ACC112 (cell line): ENCODE data around the gene DNAJC16.

Source experiments
- H2AFZ ChIP-seq: fragments of 200-600 bp; sonication (generic); one replicate; pipeline ENCODE4 v1.6.0; 2017; ENCODE audit warnings: antibody characterized with exemption, low read length; ENCODE audit not compliant: unreplicated experiment
- H3K27ac ChIP-seq: fragments of 200-600 bp; sonication (generic); 2 replicates; pipeline ENCODE4 v1.5.1; 2014; ENCODE audit warnings: low read depth, mild to moderate bottlenecking, antibody characterized with exemption, low read length, moderate library complexity
- H3K27me3 ChIP-seq: fragments of 200-600 bp; sonication (generic); 2 replicates; pipeline ENCODE4 v1.6.1; 2014; ENCODE audit warnings: mild to moderate bottlenecking, antibody characterized with exemption, low read length, moderate library complexity, mixed read lengths; ENCODE audit not compliant: insufficient read depth
- H3K36me3 ChIP-seq: fragments of 200-600 bp; sonication (generic); 2 replicates; pipeline ENCODE4 v1.6.1; 2016; ENCODE audit warnings: mild to moderate bottlenecking, antibody characterized with exemption, low read length, moderate library complexity, mixed read lengths; ENCODE audit not compliant: insufficient read depth
- H3K4me1 ChIP-seq: fragments of 200-600 bp; sonication (generic); one replicate; pipeline ENCODE4 v1.6.1; 2016; ENCODE audit warnings: low read length, mixed read lengths; ENCODE audit not compliant: insufficient read depth, unreplicated experiment, control insufficient read depth
- H3K4me3 ChIP-seq: fragments of 200-600 bp; sonication (generic); 2 replicates; pipeline ENCODE4 v1.5.1; 2014; ENCODE audit warnings: mild to moderate bottlenecking, low read depth, low read length
- H3K79me2 ChIP-seq: fragments of 200-600 bp; sonication (generic); one replicate; pipeline ENCODE4 v1.6.0; 2016; ENCODE audit warnings: low read length; ENCODE audit not compliant: control insufficient read depth, unreplicated experiment, insufficient read depth

DNAJC16 gene

DNA sequence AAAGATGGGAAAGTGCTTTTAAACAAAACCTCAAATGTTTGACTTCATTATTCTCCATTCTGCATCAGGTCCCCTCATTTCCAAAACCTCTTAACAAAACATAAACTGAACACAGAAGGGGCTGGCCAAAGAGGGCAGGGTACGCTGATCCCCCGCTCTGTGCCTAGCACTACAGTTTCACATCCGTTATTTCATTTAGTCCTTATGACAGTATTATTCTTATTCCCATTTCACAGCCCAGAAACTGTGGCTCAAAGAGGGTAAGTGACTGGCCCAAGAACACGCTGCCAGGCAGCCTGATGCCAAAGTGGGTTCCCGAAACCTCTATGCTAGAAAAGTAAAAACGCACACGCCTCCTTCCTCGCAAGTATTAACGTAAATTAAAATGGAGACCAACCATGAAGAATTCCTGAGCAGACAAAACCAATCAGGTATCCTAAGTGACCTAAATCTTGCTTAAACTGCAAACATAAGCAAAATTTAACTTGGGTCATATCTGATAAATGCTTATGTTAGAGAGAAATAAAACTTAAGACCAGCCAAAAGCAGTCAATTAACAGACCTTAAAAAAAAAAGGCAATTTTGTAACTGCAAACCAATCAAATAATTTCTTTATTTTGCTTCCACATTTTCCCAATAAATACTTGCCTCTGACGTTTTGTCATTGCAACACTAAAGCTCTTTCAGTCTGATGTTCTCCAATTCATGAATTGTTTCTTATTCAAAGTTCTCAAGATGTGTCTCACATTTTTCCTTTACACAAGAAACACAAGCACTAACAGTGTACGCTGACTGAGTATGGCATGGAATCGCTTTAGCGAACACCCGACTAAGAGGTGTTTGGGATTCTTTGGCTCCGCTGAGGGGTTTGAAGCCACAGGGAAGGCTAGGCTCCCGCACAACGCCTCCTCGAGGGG is 3.3 kb upstream of the DNAJC16 start:
- H3K27me3 ChIP-seq = no peaks in the 10 kb centered on the region
- H3K4me1 ChIP-seq = peaks cover 17% of the 10 kb centered on the region
- H3K79me2 ChIP-seq = peaks cover 15% of the 10 kb centered on the region
- H2AFZ ChIP-seq = peak overlapping the region; percentile 87
- H3K36me3 ChIP-seq = no peaks in the 10 kb centered on the region
- H3K27ac ChIP-seq = peak overlapping the region; percentile 99
- peak overlapping the region; percentile 88 for H3K4me3 ChIP-seq

GRCh38 chr1:15524021-15524282 is 2.7 kb upstream of the DNAJC16 start, which contains the start of gene CASP9:
Gene CASP9, minus strand, starts transcription at chr1:15524215. Its CDS starts 15 bp downstream, at chr1:15524200.
- H3K4me1 ChIP-seq = peaks cover 17% of the 10 kb centered on the region
- H3K79me2 ChIP-seq = peaks cover 19% of the 10 kb centered on the region
- peak within 1 kb of the TSS; percentile 99 for H3K27ac ChIP-seq
- H3K4me3 ChIP-seq = peak within 1 kb of the TSS; percentile 94
- H3K27me3 ChIP-seq = no peaks in the 10 kb centered on the region
- H2AFZ ChIP-seq = peak within 1 kb of the TSS; percentile 87
- no peaks in the 10 kb centered on the region for H3K36me3 ChIP-seq

- H3K4me3 ChIP-seq = peak overlapping the region; percentile 88
- peaks cover 17% of the 10 kb centered on the region for H3K4me1 ChIP-seq
- no peaks in the 10 kb centered on the region for H3K36me3 ChIP-seq
- peaks cover 21% of the 10 kb centered on the region for H3K79me2 ChIP-seq
- no peak overlapping the region for H2AFZ ChIP-seq
- no peaks in the 10 kb centered on the region for H3K27me3 ChIP-seq
- H3K27ac ChIP-seq = peak overlapping the region; percentile 99
Measured at GRCh38 chr1:15524283-15525049, 2.2 kb upstream of the DNAJC16 start.

- H3K4me3 ChIP-seq = peak overlapping the region; percentile 94
- peaks cover 23% of the 10 kb centered on the region for H3K79me2 ChIP-seq
- H2AFZ ChIP-seq = peak overlapping the region; percentile 83
- H3K27me3 ChIP-seq = no peaks in the 10 kb centered on the region
- H3K36me3 ChIP-seq = no peaks in the 10 kb centered on the region
- H3K4me1 ChIP-seq = peaks cover 17% of the 10 kb centered on the region
- peak overlapping the region; percentile 99 for H3K27ac ChIP-seq
Measured at GRCh38 chr1:15525050-15526020, 1.3 kb upstream of the DNAJC16 start.

- Histone ChIP-seq H3K36me3 (no peaks in the 10 kb centered on the region), H3K4me1 (peaks cover 17% of the 10 kb centered on the region), H3K27me3 (no peaks in the 10 kb centered on the region), H2AFZ (peak overlapping the region; percentile 83), H3K4me3 (peak overlapping the region; percentile 94), H3K27ac (peak overlapping the region; percentile 99), H3K79me2 (peaks cover 24% of the 10 kb centered on the region)
Measured at GRCh38 chr1:15526021-15526489, 593 bp upstream of the DNAJC16 start.

DNA sequence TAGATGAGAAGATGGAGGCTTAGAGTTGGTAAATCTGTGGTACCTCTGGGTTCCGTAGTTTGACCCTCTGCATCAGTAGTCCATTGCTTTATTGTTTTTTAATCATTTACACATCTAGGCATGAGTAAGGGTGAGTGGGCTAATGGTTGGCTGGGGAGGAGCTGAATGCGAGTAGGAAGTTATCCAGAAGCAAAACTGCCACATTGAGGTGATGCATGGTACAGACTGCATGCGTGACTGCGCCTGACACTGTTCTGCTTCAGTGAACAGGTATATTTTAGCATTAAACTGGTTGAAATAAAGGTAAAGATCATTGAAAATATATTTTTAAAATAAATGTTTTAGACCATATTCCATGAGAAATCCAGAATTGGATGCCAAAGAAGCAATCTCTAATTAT is 4.4 kb downstream of the DNAJC16 start:
- Histone ChIP-seq H2AFZ (no peak overlapping the region), H3K79me2 (peaks cover 24% of the 10 kb centered on the region), H3K4me3 (no peak overlapping the region), H3K27me3 (no peaks in the 10 kb centered on the region), H3K27ac (no peak overlapping the region), H3K36me3 (peaks cover 8% of the 10 kb centered on the region), H3K4me1 (peaks cover 6% of the 10 kb centered on the region)

DNA sequence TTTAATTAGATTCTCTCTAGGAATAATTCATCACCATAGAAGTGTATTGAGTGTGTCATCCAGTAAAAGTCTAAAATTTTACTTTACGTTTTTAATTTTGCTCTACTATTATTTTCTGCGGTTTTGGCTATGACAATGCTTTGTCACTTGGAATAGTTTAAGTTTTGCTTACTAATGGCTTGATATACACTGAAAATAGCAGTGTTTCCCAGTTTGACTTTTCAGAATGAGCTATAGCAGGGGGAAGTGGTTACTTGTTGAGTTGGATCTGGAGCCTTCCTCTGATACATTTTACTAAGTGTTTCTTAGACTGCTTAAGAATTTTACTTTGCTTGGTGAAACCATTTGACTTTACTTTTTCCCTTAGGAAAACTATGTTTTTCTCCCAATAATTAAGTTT is 5.0 kb downstream of the DNAJC16 start:
- H2AFZ ChIP-seq = no peak overlapping the region
- no peaks in the 10 kb centered on the region for H3K27me3 ChIP-seq
- no peak overlapping the region for H3K27ac ChIP-seq
- no peak overlapping the region for H3K4me3 ChIP-seq
- H3K36me3 ChIP-seq = peaks cover 8% of the 10 kb centered on the region
- H3K4me1 ChIP-seq = peaks cover 6% of the 10 kb centered on the region
- peaks cover 24% of the 10 kb centered on the region for H3K79me2 ChIP-seq

DNA sequence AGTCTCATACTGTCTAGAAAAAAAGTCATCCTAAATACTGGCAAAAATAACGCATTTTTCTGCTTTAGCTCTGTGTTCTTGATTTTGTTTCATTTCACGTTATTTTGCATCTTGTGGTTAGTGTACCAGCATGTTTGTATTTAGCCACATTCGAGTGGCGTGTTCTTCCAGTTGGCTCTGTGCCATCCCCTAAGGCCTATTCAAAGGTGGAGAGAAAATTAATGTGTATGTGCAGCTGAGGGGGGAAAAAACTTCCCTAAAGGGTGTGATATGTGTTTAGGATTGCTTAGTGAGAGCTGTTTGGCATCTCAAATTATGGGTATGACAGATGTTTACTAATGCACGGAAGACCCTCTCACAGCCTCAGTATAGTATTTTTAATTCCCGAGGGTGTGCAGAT is 12.1 kb downstream of the DNAJC16 start:
- Histone ChIP-seq H3K36me3 (peaks cover 14% of the 10 kb centered on the region), H3K4me3 (no peak overlapping the region), H3K27ac (no peak overlapping the region), H3K27me3 (no peaks in the 10 kb centered on the region), H2AFZ (no peak overlapping the region), H3K4me1 (peaks cover 10% of the 10 kb centered on the region), H3K79me2 (no peaks in the 10 kb centered on the region)

GRCh38 chr1:15540186-15540585 is 13.5 kb downstream of the DNAJC16 start:
- peaks cover 8% of the 10 kb centered on the region for H3K36me3 ChIP-seq
- no peak overlapping the region for H2AFZ ChIP-seq
- no peak overlapping the region for H3K4me3 ChIP-seq
- H3K4me1 ChIP-seq = peaks cover 14% of the 10 kb centered on the region
- H3K27ac ChIP-seq = no peak overlapping the region
- H3K27me3 ChIP-seq = no peaks in the 10 kb centered on the region
- no peaks in the 10 kb centered on the region for H3K79me2 ChIP-seq

DNA sequence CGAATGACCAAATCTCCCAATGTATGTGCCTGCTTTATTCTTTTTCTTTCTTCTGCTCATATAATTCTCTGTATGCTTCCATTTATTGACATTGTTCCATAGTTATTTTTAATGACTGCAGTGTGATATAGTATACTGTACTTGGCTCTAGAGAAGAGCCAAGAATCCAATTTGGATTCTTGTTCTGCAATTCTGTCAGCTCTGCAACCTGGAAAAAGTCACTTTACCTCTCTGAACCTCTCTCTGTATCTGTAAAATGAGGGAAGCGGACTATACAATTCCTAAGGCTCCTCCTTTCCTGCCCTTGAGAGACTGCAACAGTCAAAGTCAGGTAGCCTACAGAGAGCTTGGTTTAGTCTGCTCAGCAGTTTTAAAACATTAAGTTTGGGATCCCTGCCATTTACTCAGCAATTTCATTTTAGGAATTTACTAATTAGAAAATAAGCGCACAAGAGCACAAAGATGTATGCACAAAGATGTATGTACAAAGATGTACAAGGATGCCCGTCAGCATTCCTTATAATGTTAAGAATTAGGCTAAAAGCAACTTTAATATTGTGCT is 14.7 kb downstream of the DNAJC16 start:
- Histone ChIP-seq H3K27ac (no peak overlapping the region), H2AFZ (no peak overlapping the region)

More for the DNA sequence above, 14.7 kb downstream of the DNAJC16 start:
- Histone ChIP-seq H3K36me3 (peaks cover 6% of the 10 kb centered on the region), H3K4me1 (peaks cover 14% of the 10 kb centered on the region), H3K27me3 (no peaks in the 10 kb centered on the region), H3K4me3 (no peak overlapping the region), H3K79me2 (no peaks in the 10 kb centered on the region)
